ENCODE data around the gene PPARD. TPM values are rescaled to one million over a fixed set of nuclear protein-coding genes. Genes with fewer than 3 reads are reported as not detected.

Gene PPARD
- total RNA-seq, 2 experiments from 2014 or later: 6.1 to 11.9 TPM

DNA sequence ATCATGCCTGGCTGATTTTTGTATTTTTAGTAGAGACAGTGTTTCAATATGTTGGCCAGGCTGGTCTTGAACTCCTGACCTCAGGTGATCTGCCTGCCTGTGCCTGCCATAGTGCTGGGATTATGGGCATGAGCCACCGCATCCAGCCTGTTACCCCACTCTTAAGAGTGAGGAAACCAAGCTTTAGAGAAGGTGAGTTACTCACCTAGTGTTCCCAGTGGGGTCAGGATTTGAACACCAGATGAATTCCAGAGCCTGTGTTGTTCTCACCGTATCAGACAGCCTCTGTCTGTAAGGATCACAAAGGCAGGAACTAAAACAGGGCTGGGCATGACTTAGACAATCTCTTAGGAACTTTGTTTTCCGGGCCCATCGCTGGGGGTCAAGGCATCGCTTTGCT lies 100.3 kb downstream of the PPARD start:
- POLR2A ChIA-PET: interaction anchor here (0.6 kb wide), 1 partner anchor 55 kb away, joined by 4 read pairs; no protein-coding TSS in a partner anchor
- no peak overlapping the region for H2AFZ ChIP-seq (ENCODE audit: low read length)
- no peaks in the 10 kb centered on the region for H3K9me3 ChIP-seq (ENCODE audit: low read length)
- TF ChIP-seq EZH2phosphoT487 (IDR thresholded peaks at IDR 0.05; ENCODE audit: borderline replicate concordance, low read depth, low read length): no peak
- TF ChIP-seq, protein P1, sequence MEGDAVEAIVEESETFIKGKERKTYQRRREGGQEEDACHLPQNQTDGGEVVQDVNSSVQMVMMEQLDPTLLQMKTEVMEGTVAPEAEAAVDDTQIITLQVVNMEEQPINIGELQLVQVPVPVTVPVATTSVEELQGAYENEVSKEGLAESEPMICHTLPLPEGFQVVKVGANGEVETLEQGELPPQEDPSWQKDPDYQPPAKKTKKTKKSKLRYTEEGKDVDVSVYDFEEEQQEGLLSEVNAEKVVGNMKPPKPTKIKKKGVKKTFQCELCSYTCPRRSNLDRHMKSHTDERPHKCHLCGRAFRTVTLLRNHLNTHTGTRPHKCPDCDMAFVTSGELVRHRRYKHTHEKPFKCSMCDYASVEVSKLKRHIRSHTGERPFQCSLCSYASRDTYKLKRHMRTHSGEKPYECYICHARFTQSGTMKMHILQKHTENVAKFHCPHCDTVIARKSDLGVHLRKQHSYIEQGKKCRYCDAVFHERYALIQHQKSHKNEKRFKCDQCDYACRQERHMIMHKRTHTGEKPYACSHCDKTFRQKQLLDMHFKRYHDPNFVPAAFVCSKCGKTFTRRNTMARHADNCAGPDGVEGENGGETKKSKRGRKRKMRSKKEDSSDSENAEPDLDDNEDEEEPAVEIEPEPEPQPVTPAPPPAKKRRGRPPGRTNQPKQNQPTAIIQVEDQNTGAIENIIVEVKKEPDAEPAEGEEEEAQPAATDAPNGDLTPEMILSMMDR (conservative IDR thresholded peaks at IDR 0.05; ENCODE audit: low read length): no peak
- H3K4me2 ChIP-seq (ENCODE audit: low read length): no peak overlapping the region
- no peaks in the 10 kb centered on the region for H3K9me2 ChIP-seq (ENCODE audit: insufficient read depth, low read length)
- no peaks in the 10 kb centered on the region for H3K79me2 ChIP-seq (ENCODE audit: insufficient read depth, low read depth, low read length)
- no TSS peak for BruUV-seq (replicated peaks)
- no peak for DNase-seq (ENCODE audit: low spot score)
- intact Hi-C loops (cut with micrococcal nuclease; ENCODE audit: unreplicated experiment): no loop called here
- H3K4me1 ChIP-seq (ENCODE audit: insufficient read depth, low read length, poor library complexity, severe bottlenecking): no peaks in the 10 kb centered on the region
- no peak overlapping the region for H3K4me3 ChIP-seq (ENCODE audit: low read depth, low read length, poor library complexity, severe bottlenecking)
- CTCF ChIA-PET (ENCODE audit: unreplicated experiment): no interaction called here
- H3K36me3 ChIP-seq (ENCODE audit: insufficient read depth, low read length): no peaks in the 10 kb centered on the region
- H3K27ac ChIP-seq (ENCODE audit: low read depth, low read length, poor library complexity, severe bottlenecking): no peak overlapping the region
- H4K20me1 ChIP-seq (ENCODE audit: insufficient read depth, low read length): no peaks in the 10 kb centered on the region

DNA sequence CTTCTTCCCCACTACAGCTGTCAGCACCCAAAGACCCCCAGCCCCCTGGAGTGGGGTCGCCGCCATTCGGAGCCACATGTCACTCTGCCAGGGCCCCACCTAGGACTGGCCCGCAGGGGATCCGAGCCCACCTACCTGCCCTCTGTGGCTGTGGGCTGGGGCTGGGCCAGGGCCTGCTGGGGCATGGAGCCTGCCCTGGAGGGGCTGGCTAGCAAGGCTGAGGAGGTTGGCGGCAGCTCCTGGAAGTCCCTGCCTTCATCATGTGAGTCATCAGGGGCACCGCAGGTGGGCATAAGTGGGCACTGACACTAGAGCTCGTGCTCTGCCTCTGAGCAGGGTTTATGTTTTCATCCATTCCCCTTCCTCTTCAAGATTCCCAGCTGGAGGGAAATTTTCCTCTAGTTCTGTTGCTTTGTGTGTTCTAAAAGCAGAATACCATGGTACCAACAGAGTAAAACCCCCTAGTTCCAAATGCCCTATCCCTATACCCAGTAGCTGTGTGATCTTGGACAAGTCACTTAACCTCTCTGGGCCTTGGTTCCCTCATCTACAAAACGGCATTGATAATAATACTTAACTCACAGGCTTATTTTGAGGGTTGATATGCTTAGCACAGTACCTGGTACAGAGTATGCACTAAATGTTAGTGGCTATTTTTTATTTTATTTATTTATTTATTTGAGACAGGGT lies 101.1 kb downstream of the PPARD start:
- Histone ChIP-seq H2AFZ (ENCODE audit: low read length) (no peak overlapping the region), H3K36me3 (ENCODE audit: insufficient read depth, low read length) (no peaks in the 10 kb centered on the region), H3K9me2 (ENCODE audit: insufficient read depth, low read length) (no peaks in the 10 kb centered on the region), H3K9me3 (ENCODE audit: low read length) (no peaks in the 10 kb centered on the region), H3K4me3 (ENCODE audit: low read depth, low read length, poor library complexity, severe bottlenecking) (no peak overlapping the region), H4K20me1 (ENCODE audit: insufficient read depth, low read length) (no peaks in the 10 kb centered on the region), H3K4me1 (ENCODE audit: insufficient read depth, low read length, poor library complexity, severe bottlenecking) (no peaks in the 10 kb centered on the region), H3K4me2 (ENCODE audit: low read length) (no peak overlapping the region), H3K79me2 (ENCODE audit: insufficient read depth, low read depth, low read length) (no peaks in the 10 kb centered on the region), H3K27ac (ENCODE audit: low read depth, low read length, poor library complexity, severe bottlenecking) (no peak overlapping the region)
- DNase-seq (ENCODE audit: low spot score): no peak
- intact Hi-C loops (cut with micrococcal nuclease; ENCODE audit: unreplicated experiment): no loop called here
- no TSS peak for BruUV-seq (replicated peaks)
- POLR2A ChIA-PET: no interaction called here
- CTCF ChIA-PET (ENCODE audit: unreplicated experiment): no interaction called here
- TF ChIP-seq, protein P1 (conservative IDR thresholded peaks at IDR 0.05; ENCODE audit: low read length): no peak
- TF ChIP-seq EZH2phosphoT487 (IDR thresholded peaks at IDR 0.05; ENCODE audit: borderline replicate concordance, low read depth, low read length): no peak

DNA sequence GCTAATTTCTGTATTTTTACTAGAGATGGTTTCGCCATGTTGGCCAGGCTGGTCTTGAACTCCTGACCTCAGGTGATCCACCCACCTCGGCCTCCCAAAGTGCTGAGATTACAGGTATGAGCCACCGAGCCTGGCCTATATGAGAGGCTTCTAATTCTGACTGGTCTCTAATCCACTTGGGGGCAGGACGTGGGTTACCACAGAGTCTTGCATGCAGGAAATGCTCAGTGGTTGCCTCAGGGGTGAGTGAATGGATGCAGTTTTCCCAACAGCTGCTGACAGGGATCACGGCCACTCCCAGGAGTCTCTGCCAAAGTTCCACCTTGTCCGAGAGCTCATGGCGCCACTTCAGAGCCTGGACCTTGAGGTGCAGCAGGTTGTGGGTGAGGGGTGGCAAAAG lies 103.3 kb downstream of the PPARD start:
- Histone ChIP-seq H2AFZ (ENCODE audit: low read length) (no peak overlapping the region), H3K4me1 (ENCODE audit: insufficient read depth, low read length, poor library complexity, severe bottlenecking) (no peaks in the 10 kb centered on the region), H3K9me2 (ENCODE audit: insufficient read depth, low read length) (no peaks in the 10 kb centered on the region), H4K20me1 (ENCODE audit: insufficient read depth, low read length) (no peaks in the 10 kb centered on the region), H3K4me2 (ENCODE audit: low read length) (no peak overlapping the region), H3K4me3 (ENCODE audit: low read depth, low read length, poor library complexity, severe bottlenecking) (no peak overlapping the region), H3K27ac (ENCODE audit: low read depth, low read length, poor library complexity, severe bottlenecking) (no peak overlapping the region), H3K9me3 (ENCODE audit: low read length) (no peaks in the 10 kb centered on the region), H3K36me3 (ENCODE audit: insufficient read depth, low read length) (no peaks in the 10 kb centered on the region), H3K79me2 (ENCODE audit: insufficient read depth, low read depth, low read length) (no peaks in the 10 kb centered on the region)
- ChIA-PET CTCF (ENCODE audit: unreplicated experiment) (no interaction called here), POLR2A (interaction anchor here (1.0 kb wide), 1 partner anchor 53 kb away, joined by 3 read pairs; no protein-coding TSS in a partner anchor)
- no peak for TF ChIP-seq EZH2phosphoT487 (IDR thresholded peaks at IDR 0.05; ENCODE audit: borderline replicate concordance, low read depth, low read length)
- TF ChIP-seq, protein P1 (conservative IDR thresholded peaks at IDR 0.05; ENCODE audit: low read length): no peak
- no TSS peak for BruUV-seq (replicated peaks)
- intact Hi-C loops (cut with micrococcal nuclease; ENCODE audit: unreplicated experiment): no loop called here
- DNase-seq (ENCODE audit: low spot score): no peak

Measured in OCI-LY7 (cell line).